Ectodermal cell (in vitro differentiated cells): Measurements from ENCODE around the gene KCTD16.
A peak's percentile ranks its signal among the peaks of the same experiment; 100 is the strongest.

Experiments
- H3K27ac ChIP-seq: 2 replicates; pipeline ENCODE4 v1.7.0; 2013; ENCODE audit warnings: mild to moderate bottlenecking, low read depth, low read length; ENCODE audit not compliant: insufficient read depth, poor library complexity, severe bottlenecking
- H3K27me3 ChIP-seq: 2 replicates; pipeline ENCODE4 v1.7.0; 2013; ENCODE audit warnings: mild to moderate bottlenecking, low read length; ENCODE audit not compliant: insufficient read depth, control insufficient read depth, poor library complexity, severe bottlenecking
- H3K36me3 ChIP-seq: one replicate; pipeline ENCODE4 v1.7.0; 2013; ENCODE audit warnings: low read length; ENCODE audit not compliant: control insufficient read depth, insufficient read depth
- H3K4me1 ChIP-seq: one replicate; pipeline ENCODE4 v1.7.0; 2013; ENCODE audit warnings: low read length; ENCODE audit not compliant: control insufficient read depth, insufficient read depth
- H3K4me3 ChIP-seq: 2 replicates; pipeline ENCODE4 v1.7.0; 2013; ENCODE audit warnings: low read depth, low read length, control low read depth; ENCODE audit not compliant: insufficient read depth
- H3K9me3 ChIP-seq: 2 replicates; pipeline ENCODE4 v1.7.0; 2013; ENCODE audit warnings: mild to moderate bottlenecking, low read length, moderate library complexity; ENCODE audit not compliant: control insufficient read depth
- WGBS, 2 experiments: methylation state at CpG; one replicate each; pipeline ENCODE4 v1.1.7; 2013; ENCODE audit warnings: missing lambda C conversion rate in 2 of 2; 5-methylcytosine and 5-hydroxymethylcytosine counted together

Gene KCTD16

DNA sequence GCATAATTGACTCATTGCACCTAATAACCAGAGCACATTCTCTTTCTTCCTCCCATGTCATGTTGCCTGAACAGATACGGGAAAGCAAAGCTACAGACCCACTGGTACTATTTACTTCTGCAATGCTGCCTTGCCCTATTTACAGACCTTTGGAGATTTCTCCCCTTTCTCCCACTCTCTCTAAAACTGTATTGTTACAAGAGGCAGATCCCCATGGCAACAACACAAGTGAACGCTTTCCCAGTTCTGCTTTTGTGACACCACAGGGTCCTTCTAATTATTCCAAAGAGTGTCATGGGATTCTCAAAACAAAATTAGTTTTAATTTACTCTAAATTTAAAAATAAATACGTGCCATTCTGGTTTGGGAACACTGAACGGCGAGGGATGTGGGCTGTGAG is 104.7 kb downstream of the KCTD16 start:
- no peaks in the 10 kb centered on the region for H3K4me1 ChIP-seq
- no peaks in the 10 kb centered on the region for H3K36me3 ChIP-seq
- no peak overlapping the region for H3K4me3 ChIP-seq
- H3K27ac ChIP-seq: peak overlapping the region; percentile 57
- no peaks in the 10 kb centered on the region for H3K9me3 ChIP-seq
- WGBS, 2 experiments: 73 to 76% methylated on average over 5 of the region's 5 CpGs
- no peaks in the 10 kb centered on the region for H3K27me3 ChIP-seq

- Histone ChIP-seq H3K27ac (no peak overlapping the region), H3K4me1 (no peaks in the 10 kb centered on the region), H3K9me3 (no peaks in the 10 kb centered on the region), H3K27me3 (no peaks in the 10 kb centered on the region), H3K36me3 (no peaks in the 10 kb centered on the region), H3K4me3 (no peak overlapping the region)
- 88 to 90% methylated on average over 5 of the region's 5 CpGs for WGBS, 2 experiments
Measured at GRCh38 chr5:144276034-144276822, 105.6 kb downstream of the KCTD16 start.

GRCh38 chr5:144281784-144282183 is 111.1 kb downstream of the KCTD16 start:
- Histone ChIP-seq H3K4me1 (no peaks in the 10 kb centered on the region), H3K9me3 (no peaks in the 10 kb centered on the region), H3K4me3 (no peak overlapping the region), H3K36me3 (no peaks in the 10 kb centered on the region), H3K27ac (no peak overlapping the region), H3K27me3 (no peaks in the 10 kb centered on the region)
- WGBS, 2 experiments: 100% methylated on average over 1 of the region's 1 CpG

- no peak overlapping the region for H3K4me3 ChIP-seq
- 83 to 87% methylated on average over 2 of the region's 2 CpGs for WGBS, 2 experiments
- no peaks in the 10 kb centered on the region for H3K36me3 ChIP-seq
- H3K27me3 ChIP-seq: no peaks in the 10 kb centered on the region
- no peak overlapping the region for H3K27ac ChIP-seq
- H3K9me3 ChIP-seq: no peaks in the 10 kb centered on the region
- H3K4me1 ChIP-seq: no peaks in the 10 kb centered on the region
Measured at GRCh38 chr5:144284036-144284435, 113.4 kb downstream of the KCTD16 start.

GRCh38 chr5:144284931-144285502 is 114.3 kb downstream of the KCTD16 start:
- 94 to 100% methylated on average over 2 of the region's 2 CpGs for WGBS, 2 experiments
- Histone ChIP-seq H3K27me3 (no peaks in the 10 kb centered on the region), H3K4me3 (no peak overlapping the region), H3K4me1 (no peaks in the 10 kb centered on the region), H3K27ac (no peak overlapping the region), H3K36me3 (no peaks in the 10 kb centered on the region), H3K9me3 (no peaks in the 10 kb centered on the region)

DNA sequence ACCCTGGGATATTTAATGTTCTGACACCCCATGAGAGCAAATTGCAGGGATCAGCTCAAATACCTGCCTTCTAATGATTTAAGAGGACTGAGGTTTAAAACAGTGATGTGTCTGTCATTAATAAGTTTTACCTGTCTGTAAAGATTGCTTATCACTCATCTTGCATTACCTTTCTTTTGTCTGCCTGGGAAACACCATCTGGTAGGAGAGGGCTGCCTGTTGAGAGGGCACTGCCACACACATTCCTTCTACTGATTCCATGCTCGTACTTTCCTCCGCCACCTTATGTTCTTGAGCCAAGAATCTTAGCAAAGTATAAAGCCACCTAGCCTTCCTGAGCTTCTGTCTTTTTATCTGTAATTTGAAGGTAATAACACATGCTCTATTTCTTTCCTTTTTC is 118.6 kb downstream of the KCTD16 start:
- no peaks in the 10 kb centered on the region for H3K27me3 ChIP-seq
- H3K4me1 ChIP-seq: no peaks in the 10 kb centered on the region
- H3K36me3 ChIP-seq: no peaks in the 10 kb centered on the region
- no peak overlapping the region for H3K27ac ChIP-seq
- WGBS, 2 experiments: 94 to 95% methylated on average over 2 of the region's 2 CpGs
- H3K4me3 ChIP-seq: no peak overlapping the region
- H3K9me3 ChIP-seq: no peaks in the 10 kb centered on the region

GRCh38 chr5:144292029-144292428 is 121.4 kb downstream of the KCTD16 start:
- no peaks in the 10 kb centered on the region for H3K27me3 ChIP-seq
- H3K4me3 ChIP-seq: no peak overlapping the region
- no peaks in the 10 kb centered on the region for H3K9me3 ChIP-seq
- H3K36me3 ChIP-seq: no peaks in the 10 kb centered on the region
- H3K27ac ChIP-seq: no peak overlapping the region
- H3K4me1 ChIP-seq: no peaks in the 10 kb centered on the region

GRCh38 chr5:144295284-144295683 is 124.6 kb downstream of the KCTD16 start:
- no peaks in the 10 kb centered on the region for H3K9me3 ChIP-seq
- no peaks in the 10 kb centered on the region for H3K36me3 ChIP-seq
- no peaks in the 10 kb centered on the region for H3K4me1 ChIP-seq
- H3K27me3 ChIP-seq: no peaks in the 10 kb centered on the region
- H3K27ac ChIP-seq: no peak overlapping the region
- H3K4me3 ChIP-seq: no peak overlapping the region

DNA sequence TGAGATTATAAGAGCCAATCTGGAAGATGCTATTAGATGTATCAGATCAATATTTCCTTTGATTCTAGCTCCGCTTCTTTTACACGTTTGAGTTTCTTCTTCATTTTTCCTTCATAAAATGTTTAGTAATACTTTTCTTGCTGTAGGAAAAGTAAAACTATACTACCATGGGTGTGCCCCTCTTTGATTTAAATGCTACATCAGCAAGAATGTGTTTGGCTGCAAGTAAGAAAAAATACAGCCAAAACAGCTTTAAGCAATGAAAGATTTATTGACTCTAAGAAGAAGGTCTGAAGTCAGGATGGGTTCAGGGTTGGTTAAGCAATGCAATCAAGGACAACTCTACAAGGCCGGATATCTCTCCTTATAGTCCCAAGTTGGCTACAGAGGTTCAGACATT is 126.4 kb downstream of the KCTD16 start:
- no peak overlapping the region for H3K4me3 ChIP-seq
- no peak overlapping the region for H3K27ac ChIP-seq
- H3K9me3 ChIP-seq: no peaks in the 10 kb centered on the region
- H3K4me1 ChIP-seq: no peaks in the 10 kb centered on the region
- no peaks in the 10 kb centered on the region for H3K27me3 ChIP-seq
- WGBS, 2 experiments: 91% methylated on average over 3 of the region's 3 CpGs; no CpG with 5 or more reads in 1 of the 2 experiments
- H3K36me3 ChIP-seq: no peaks in the 10 kb centered on the region

DNA sequence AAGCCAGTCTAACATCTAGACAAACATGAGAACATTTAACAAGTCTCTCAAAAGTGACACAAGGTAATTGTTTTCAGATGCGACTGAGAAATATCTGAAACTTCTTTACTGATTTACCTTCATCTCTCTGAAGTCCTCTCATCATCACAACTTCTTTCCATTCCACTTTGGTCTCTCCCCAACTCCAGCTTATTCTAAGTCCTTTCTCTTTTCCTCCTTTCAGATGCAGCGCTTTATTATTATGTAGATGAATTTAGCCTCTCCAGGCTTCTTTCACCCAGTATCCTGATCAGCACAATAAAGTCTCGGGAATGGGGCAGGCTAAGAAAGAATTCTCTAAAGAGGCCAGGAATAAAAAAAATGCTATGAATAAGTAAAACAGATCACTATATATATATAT is 128.0 kb downstream of the KCTD16 start:
- Histone ChIP-seq H3K4me3 (no peak overlapping the region), H3K36me3 (no peaks in the 10 kb centered on the region), H3K27me3 (no peaks in the 10 kb centered on the region), H3K27ac (no peak overlapping the region), H3K4me1 (no peaks in the 10 kb centered on the region), H3K9me3 (no peaks in the 10 kb centered on the region)
- 35 to 44% methylated on average over 1 of the region's 3 CpGs for WGBS, 2 experiments
